Activated CD8-positive, alpha-beta memory T cell treated with anti-CD3 and anti-CD28 coated beads, Interleukin-2, amount 50 U/mL, for 24 hours (primary cell): ENCODE measurements around the gene LDLRAD3.
"Not testable (repeated sequence)": the region's sequence is repeated elsewhere in the genome, so short reads cannot be mapped to it uniquely, and the experiment has no call there.

ENCODE experiments used
- DNase-seq: peaks from one replicate; pipeline ENCODE4 v3.0.0-alpha.2; 2020; ENCODE audit errors: extremely low read depth

Gene LDLRAD3, protein sequence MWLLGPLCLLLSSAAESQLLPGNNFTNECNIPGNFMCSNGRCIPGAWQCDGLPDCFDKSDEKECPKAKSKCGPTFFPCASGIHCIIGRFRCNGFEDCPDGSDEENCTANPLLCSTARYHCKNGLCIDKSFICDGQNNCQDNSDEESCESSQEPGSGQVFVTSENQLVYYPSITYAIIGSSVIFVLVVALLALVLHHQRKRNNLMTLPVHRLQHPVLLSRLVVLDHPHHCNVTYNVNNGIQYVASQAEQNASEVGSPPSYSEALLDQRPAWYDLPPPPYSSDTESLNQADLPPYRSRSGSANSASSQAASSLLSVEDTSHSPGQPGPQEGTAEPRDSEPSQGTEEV

DNA sequence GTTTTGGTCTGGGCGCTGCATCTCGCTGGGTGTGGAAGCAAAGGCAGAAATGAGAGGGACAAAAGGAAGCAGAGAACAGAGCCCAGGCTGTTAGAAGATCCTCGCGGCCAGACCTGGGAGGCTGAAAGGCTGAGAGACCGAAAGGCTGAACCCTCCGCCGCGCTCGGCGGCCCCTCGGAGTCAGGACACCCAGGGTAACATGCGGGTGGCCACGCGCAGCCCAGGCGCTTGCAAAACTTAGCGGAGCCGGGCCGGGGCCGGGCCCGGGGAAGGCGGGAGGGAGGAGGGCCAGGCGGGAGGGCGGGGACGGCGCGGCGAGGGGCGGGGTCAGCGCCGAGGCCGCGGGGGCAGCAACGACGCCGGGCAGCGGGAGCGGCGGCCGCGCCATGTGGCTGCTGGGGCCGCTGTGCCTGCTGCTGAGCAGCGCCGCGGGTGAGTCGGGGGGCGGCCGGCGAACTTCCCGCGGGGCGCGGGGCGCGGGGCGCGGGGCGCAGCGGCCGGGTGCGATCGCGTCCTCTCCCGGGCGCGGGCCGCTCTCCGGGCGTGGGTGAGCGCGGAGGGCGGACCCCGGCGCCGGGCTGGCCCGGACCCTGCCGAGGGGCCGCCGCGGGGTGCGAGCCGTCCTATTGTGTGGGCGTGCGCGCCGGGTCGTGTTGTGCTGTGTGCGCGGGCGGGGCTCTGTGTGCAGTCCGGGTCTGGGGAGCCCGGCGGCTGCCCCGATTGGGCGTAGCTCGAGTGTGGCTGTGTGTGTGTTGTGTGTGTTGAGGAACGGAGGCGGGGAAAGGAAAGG is at the start of gene LDLRAD3:
Gene LDLRAD3, plus strand, starts transcription at position 350 of the 790 bp plus-strand sequence. Its CDS starts 37 bp downstream, at position 387.
- DNase-seq, result peak; percentile 0

GRCh38 chr11:35897019-35897418 is 46.8 kb upstream of the LDLRAD3 start:
- DNase-seq, result no peak

GRCh38 chr11:35902961-35903360 is 40.9 kb upstream of the LDLRAD3 start:
- no peak for DNase-seq

- DNase-seq, result no peak
These were observed 38.1 kb upstream of the LDLRAD3 start for GRCh38 chr11:35905646-35906276.

DNA sequence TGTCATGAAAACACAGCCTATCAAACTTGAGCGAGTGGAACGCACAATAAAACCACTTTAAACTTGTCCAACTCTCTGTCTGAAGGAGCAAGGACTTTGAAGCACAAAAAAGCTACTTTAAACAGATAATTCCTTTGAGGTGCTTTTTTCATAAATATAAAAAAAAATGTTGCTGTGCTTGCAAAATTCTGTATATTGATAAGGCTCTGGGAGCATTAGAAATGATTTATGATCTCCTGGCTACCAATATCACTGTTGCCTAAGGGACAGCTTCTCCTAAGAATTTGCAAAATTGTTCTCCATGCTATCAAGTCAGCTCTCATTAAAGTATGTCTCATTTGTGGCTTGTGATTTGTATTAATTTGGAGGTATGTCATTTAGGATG is 37.6 kb upstream of the LDLRAD3 start:
- DNase-seq, result no peak

GRCh38 chr11:35906681-35907080 is 37.2 kb upstream of the LDLRAD3 start:
- no peak for DNase-seq

GRCh38 chr11:35907648-35908431 is 36.0 kb upstream of the LDLRAD3 start:
- no peak for DNase-seq

- not testable (repeated sequence) for DNase-seq
These were observed 35.5 kb upstream of the LDLRAD3 start for GRCh38 chr11:35908432-35908771.

DNA sequence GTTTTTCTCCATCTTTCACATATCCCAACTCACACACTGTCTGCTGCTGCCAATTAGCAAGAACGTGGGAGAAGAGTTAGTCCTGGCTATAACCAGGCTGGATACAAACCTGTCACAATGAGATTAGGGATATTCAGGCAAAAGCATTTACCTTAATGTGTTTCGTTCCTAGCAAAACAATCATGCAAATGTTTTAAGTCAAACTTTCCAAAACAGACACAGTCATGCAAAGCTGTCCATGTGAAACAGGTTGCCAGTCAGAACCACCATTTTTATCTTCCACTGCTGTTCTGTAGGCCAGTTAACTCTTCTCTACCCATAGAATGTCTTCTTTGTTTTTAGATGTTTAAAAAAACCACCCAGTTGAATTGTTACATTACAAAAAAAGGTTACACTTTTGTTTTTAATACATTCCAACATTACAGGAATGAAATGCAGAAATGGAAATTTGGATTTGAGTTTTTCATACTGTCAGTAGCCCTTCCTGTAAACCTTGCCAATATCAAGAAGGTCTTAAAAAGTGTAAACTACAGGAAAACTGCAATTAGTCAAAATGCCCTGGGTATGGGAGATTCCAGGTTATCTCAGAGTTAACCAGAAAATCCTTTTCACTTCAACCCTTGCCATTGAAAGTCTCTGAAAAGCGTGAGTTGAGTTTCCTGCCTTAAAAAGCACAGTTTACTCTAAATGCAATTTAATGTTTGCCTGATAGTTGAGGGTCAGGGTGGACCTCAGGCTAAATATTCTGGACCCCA is 34.2 kb upstream of the LDLRAD3 start:
- no peak for DNase-seq

- no peak for DNase-seq
These were observed 32.8 kb upstream of the LDLRAD3 start for GRCh38 chr11:35911013-35911412.

DNA sequence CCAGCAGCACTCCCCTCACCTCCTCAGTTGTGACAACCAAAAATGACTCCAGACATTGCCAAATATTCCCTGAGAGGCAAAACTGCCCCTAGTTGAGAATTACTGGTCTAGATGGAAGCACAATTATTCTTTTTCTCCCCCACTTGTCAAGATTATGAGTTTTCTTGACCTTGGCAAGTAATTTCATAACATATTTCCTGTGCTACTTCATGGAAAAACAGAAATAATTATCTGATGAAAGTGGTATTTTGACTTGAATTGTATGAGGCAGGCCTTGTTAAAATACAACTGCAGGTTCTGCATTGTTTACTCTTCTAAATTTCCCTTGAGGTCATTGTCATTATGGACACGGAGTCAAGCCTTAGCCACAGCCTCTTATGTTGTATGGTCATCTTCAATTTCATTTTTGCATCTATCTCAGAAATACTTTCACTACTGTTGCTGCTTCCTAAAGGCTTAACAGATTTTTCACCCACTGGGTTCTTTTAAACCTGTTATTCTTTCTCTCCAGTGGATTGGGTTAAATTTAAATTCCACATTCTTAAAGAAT is 32.2 kb upstream of the LDLRAD3 start:
- no peak for DNase-seq

- not testable (repeated sequence) for DNase-seq
These were observed 31.4 kb upstream of the LDLRAD3 start for GRCh38 chr11:35912436-35912835.

GRCh38 chr11:35912883-35913624 is 30.8 kb upstream of the LDLRAD3 start:
- no peak for DNase-seq

- no peak for DNase-seq
These were observed 29.0 kb upstream of the LDLRAD3 start for GRCh38 chr11:35914816-35915215.

DNA sequence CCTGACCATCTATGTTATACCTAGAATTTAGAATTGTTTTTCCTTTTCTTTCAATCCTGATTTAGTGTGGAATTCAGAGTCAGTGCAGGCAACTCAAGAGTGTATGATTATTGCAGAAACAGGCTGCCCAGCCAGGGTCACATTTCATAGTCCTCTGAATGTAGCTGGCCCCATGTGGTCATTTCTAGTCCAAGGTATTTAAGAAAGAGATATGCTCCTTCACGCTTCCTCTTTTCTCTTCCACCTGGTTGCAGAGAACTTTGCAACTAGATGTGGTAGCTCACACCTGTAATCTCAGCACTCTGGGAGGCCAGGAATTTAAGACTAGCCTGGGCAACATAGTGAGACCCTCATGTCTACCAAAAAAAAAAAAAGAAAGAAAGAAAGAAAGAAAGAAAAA is 27.6 kb upstream of the LDLRAD3 start:
- no peak for DNase-seq

DNA sequence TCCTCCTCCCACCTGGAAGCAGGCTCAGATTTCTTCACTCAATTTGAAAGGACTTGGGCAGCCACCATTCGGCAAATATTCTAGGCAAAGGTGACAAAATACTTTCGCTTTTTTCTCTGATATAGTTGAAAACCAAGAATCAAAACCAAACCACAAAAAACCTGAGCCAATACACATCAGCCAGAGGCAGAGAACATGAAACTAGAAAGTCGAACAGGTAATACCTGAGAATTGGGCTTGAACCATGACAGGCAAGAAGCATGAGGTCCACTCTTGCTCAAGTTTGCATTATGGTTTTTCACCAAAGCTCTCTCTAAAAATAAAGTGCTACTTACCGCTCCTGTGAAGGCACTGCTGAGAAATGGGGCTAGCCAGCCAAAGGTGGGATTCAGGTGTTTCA is 26.2 kb upstream of the LDLRAD3 start:
- no peak for DNase-seq

GRCh38 chr11:35918716-35919115 is 25.1 kb upstream of the LDLRAD3 start:
- DNase-seq, result no peak

GRCh38 chr11:35919244-35919643 is 24.6 kb upstream of the LDLRAD3 start:
- DNase-seq, result no peak

GRCh38 chr11:35923452-35923851 is 20.4 kb upstream of the LDLRAD3 start:
- no peak for DNase-seq

DNA sequence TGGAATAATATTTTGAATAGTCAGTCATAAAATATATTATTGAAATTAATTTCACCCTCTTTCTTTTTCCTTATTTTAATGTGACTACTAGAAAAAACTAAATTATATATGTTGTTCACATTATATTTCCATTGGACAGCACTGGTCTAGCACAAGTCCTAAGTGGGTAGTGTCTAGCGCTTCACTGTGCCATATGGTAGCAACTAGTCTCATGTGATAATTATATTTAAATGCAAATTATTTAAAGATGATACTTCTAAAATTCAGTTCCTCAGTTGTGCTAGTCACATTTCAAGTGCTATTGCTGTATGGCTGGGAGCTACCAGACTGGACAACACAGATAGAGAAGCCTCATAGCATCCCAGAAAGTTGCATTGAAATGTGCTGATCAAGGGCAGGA is 19.1 kb upstream of the LDLRAD3 start:
- DNase-seq, result no peak
